Measurements from ENCODE around the gene ADAMTSL2.

Gene ADAMTSL2

GRCh38 chr9:133493428-133493827 is 41.1 kb upstream of the ADAMTSL2 start:
- Histone ChIP-seq H4K20me1 (ENCODE audit: low read depth, low read length) (no peaks in the 10 kb centered on the region), H3K79me2 (ENCODE audit: insufficient read depth, low read length) (no peaks in the 10 kb centered on the region), H2AFZ (ENCODE audit: low read depth, low read length, severe bottlenecking) (no peak overlapping the region), H3K9ac (ENCODE audit: low read length) (no peak overlapping the region), H3K9me2 (replicated peaks; ENCODE audit: insufficient read depth, low read length) (no peaks in the 10 kb centered on the region), H3F3A (ENCODE audit: insufficient read depth) (no peaks in the 10 kb centered on the region), H3K36me3 (ENCODE audit: low read length) (no peaks in the 10 kb centered on the region), H3K27ac (ENCODE audit: low read depth, low read length) (no peak overlapping the region), H3K4me3 (ENCODE audit: insufficient read depth, low read length, poor library complexity, severe bottlenecking) (no peak overlapping the region), H3K4me2 (ENCODE audit: low read depth, low read length, poor library complexity, severe bottlenecking) (no peak overlapping the region), H3K27me3 (ENCODE audit: low read length) (no peaks in the 10 kb centered on the region), H3K9me3 (ENCODE audit: insufficient read depth, low read length) (no peaks in the 10 kb centered on the region)
- no peak for TF ChIP-seq CTCF (IDR thresholded peaks at IDR 0.05; ENCODE audit: insufficient read depth, low read length, poor library complexity, severe bottlenecking)
- TF ChIP-seq EZH2phosphoT487 (conservative IDR thresholded peaks at IDR 0.05; ENCODE audit: low read length): no peak

- Histone ChIP-seq H3K9me2 (replicated peaks; ENCODE audit: insufficient read depth, low read length) (no peaks in the 10 kb centered on the region), H3F3A (ENCODE audit: insufficient read depth) (no peaks in the 10 kb centered on the region), H3K79me2 (ENCODE audit: insufficient read depth, low read length) (no peaks in the 10 kb centered on the region), H3K9me3 (ENCODE audit: insufficient read depth, low read length) (no peaks in the 10 kb centered on the region), H4K20me1 (ENCODE audit: low read depth, low read length) (no peaks in the 10 kb centered on the region), H3K36me3 (ENCODE audit: low read length) (no peaks in the 10 kb centered on the region), H3K4me2 (ENCODE audit: low read depth, low read length, poor library complexity, severe bottlenecking) (no peak overlapping the region), H2AFZ (ENCODE audit: low read depth, low read length, severe bottlenecking) (no peak overlapping the region), H3K27ac (ENCODE audit: low read depth, low read length) (no peak overlapping the region), H3K27me3 (ENCODE audit: low read length) (no peaks in the 10 kb centered on the region), H3K9ac (ENCODE audit: low read length) (no peak overlapping the region), H3K4me3 (ENCODE audit: insufficient read depth, low read length, poor library complexity, severe bottlenecking) (no peak overlapping the region)
- no peak for TF ChIP-seq EZH2phosphoT487 (conservative IDR thresholded peaks at IDR 0.05; ENCODE audit: low read length)
- no peak for TF ChIP-seq CTCF (IDR thresholded peaks at IDR 0.05; ENCODE audit: insufficient read depth, low read length, poor library complexity, severe bottlenecking)
Observed at GRCh38 chr9:133493845-133494540, 40.5 kb upstream of the ADAMTSL2 start.

DNA sequence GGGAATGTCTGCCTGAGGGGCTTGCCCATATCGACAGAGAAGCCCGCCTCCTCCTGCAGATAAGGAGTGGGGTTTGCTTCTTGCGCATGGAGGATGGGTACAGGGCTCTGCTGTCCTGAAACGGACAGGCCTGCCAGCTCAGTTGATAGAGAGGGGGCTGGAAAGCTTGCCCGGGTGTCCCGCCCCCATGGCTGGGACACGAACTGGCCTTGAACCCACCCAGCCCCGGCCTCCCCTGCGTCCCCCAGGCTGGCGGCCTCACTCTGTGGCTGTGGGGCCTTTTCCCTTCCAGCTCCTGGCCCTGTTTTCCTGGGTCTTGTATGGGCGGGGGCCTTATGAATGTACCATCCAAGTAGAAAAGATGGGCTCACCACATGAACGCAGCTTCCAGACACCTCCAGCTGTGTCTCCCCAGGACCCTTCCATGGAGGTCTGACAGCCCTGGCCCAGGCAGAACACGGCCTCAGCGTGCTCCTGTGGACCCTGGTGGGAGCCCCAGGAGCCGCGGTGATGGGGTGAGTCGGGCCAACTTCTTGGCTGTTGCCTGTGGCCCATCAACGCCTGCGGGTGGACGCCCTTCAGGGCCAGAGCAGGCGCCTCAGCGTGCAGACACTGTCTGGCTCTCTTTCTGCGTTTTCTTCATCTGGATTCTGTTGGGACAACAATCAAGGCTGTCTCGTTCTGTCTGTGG is 39.7 kb upstream of the ADAMTSL2 start:
- no peaks in the 10 kb centered on the region for H3K9me2 ChIP-seq (replicated peaks; ENCODE audit: insufficient read depth, low read length)
- no peaks in the 10 kb centered on the region for H3F3A ChIP-seq (ENCODE audit: insufficient read depth)
- no peaks in the 10 kb centered on the region for H3K27me3 ChIP-seq (ENCODE audit: low read length)
- no peak overlapping the region for H3K4me2 ChIP-seq (ENCODE audit: low read depth, low read length, poor library complexity, severe bottlenecking)
- no peaks in the 10 kb centered on the region for H3K36me3 ChIP-seq (ENCODE audit: low read length)
- H3K9me3 ChIP-seq (ENCODE audit: insufficient read depth, low read length): no peaks in the 10 kb centered on the region
- no peak overlapping the region for H3K4me3 ChIP-seq (ENCODE audit: insufficient read depth, low read length, poor library complexity, severe bottlenecking)
- no peaks in the 10 kb centered on the region for H4K20me1 ChIP-seq (ENCODE audit: low read depth, low read length)
- TF ChIP-seq CTCF (IDR thresholded peaks at IDR 0.05; ENCODE audit: insufficient read depth, low read length, poor library complexity, severe bottlenecking) (no peak), EZH2phosphoT487 (conservative IDR thresholded peaks at IDR 0.05; ENCODE audit: low read length) (no peak)
- H3K27ac ChIP-seq (ENCODE audit: low read depth, low read length): no peak overlapping the region
- no peak overlapping the region for H3K9ac ChIP-seq (ENCODE audit: low read length)
- H2AFZ ChIP-seq (ENCODE audit: low read depth, low read length, severe bottlenecking): no peak overlapping the region
- no peaks in the 10 kb centered on the region for H3K79me2 ChIP-seq (ENCODE audit: insufficient read depth, low read length)
